ENCODE data around the gene CPZ. TPM values are rescaled to one million over a fixed set of nuclear protein-coding genes. Genes with fewer than 3 reads are reported as not detected.
"Not testable (repeated sequence)": the region's sequence is repeated elsewhere in the genome, so short reads cannot be mapped to it uniquely, and the experiment has no call there.

Gene CPZ
- total RNA-seq, 1 donor from 2014 or later, result 3.5 TPM

- Histone ChIP-seq H3K36me3 (no peaks in the 10 kb centered on the region), H3K9me3 (no peaks in the 10 kb centered on the region), H3K4me3 (no peak overlapping the region), H3K4me1 (no peaks in the 10 kb centered on the region), H3K27ac (no peak overlapping the region), H3K27me3 (no peaks in the 10 kb centered on the region)
- intact Hi-C loops (cut with DNase I), result no loop called here
- TF ChIP-seq CTCF (IDR thresholded peaks at IDR 0.05), result no peak
- DNase-seq (ENCODE audit: low spot score in 2 of 2), result no peak
These were observed 24.3 kb downstream of the CPZ start for GRCh38 chr4:8616831-8617230.

- intact Hi-C loops (cut with DNase I), result no loop called here
- no peak for DNase-seq (ENCODE audit: low spot score in 2 of 2)
These were observed 25.0 kb downstream of the CPZ start for GRCh38 chr4:8617486-8618040.

GRCh38 chr4:8618421-8618820 lies 25.9 kb downstream of the CPZ start:
- H3K27me3 ChIP-seq, result no peaks in the 10 kb centered on the region
- H3K4me3 ChIP-seq, result no peak overlapping the region
- no peak for DNase-seq (ENCODE audit: low spot score in 2 of 2)
- H3K27ac ChIP-seq, result no peak overlapping the region
- no peaks in the 10 kb centered on the region for H3K4me1 ChIP-seq
- H3K36me3 ChIP-seq, result no peaks in the 10 kb centered on the region
- intact Hi-C loops (cut with DNase I), result no loop called here
- no peaks in the 10 kb centered on the region for H3K9me3 ChIP-seq
- TF ChIP-seq CTCF (IDR thresholded peaks at IDR 0.05), result no peak

More at GRCh38 chr4:8617486-8618040, 25.0 kb downstream of the CPZ start:
- Histone ChIP-seq H3K27me3 (no peaks in the 10 kb centered on the region), H3K4me3 (no peak overlapping the region), H3K27ac (no peak overlapping the region), H3K9me3 (no peaks in the 10 kb centered on the region), H3K36me3 (no peaks in the 10 kb centered on the region), H3K4me1 (no peaks in the 10 kb centered on the region)
- no peak for TF ChIP-seq CTCF (IDR thresholded peaks at IDR 0.05)

- Histone ChIP-seq H3K36me3 (no peaks in the 10 kb centered on the region), H3K4me3 (no peak overlapping the region), H3K4me1 (no peaks in the 10 kb centered on the region), H3K27ac (no peak overlapping the region), H3K27me3 (no peaks in the 10 kb centered on the region), H3K9me3 (no peaks in the 10 kb centered on the region)
- TF ChIP-seq CTCF (IDR thresholded peaks at IDR 0.05), result no peak
- intact Hi-C loops (cut with DNase I), result no loop called here
- DNase-seq (ENCODE audit: low spot score in 2 of 2), result no peak
These were observed 26.6 kb downstream of the CPZ start for GRCh38 chr4:8618961-8619720.

GRCh38 chr4:8621135-8621534 lies 28.6 kb downstream of the CPZ start:
- DNase-seq (ENCODE audit: low spot score in 2 of 2); H3K36me3 ChIP-seq; H3K4me1 ChIP-seq; H3K27me3 ChIP-seq; H3K27ac ChIP-seq; intact Hi-C loops (cut with DNase I); H3K9me3 ChIP-seq; H3K4me3 ChIP-seq: not testable (repeated sequence)

GRCh38 chr4:8624601-8625272 lies 32.2 kb downstream of the CPZ start:
- H3K27me3 ChIP-seq; H3K4me1 ChIP-seq; H3K36me3 ChIP-seq; H3K9me3 ChIP-seq; intact Hi-C loops (cut with DNase I); H3K27ac ChIP-seq; H3K4me3 ChIP-seq; DNase-seq (ENCODE audit: low spot score in 2 of 2): not testable (repeated sequence)

GRCh38 chr4:8630240-8630905 lies 37.8 kb downstream of the CPZ start:
- intact Hi-C loops (cut with DNase I); H3K36me3 ChIP-seq; H3K9me3 ChIP-seq; DNase-seq (ENCODE audit: low spot score in 2 of 2); H3K4me3 ChIP-seq; H3K27ac ChIP-seq; H3K27me3 ChIP-seq; H3K4me1 ChIP-seq: not testable (repeated sequence)

- H3K4me1 ChIP-seq; H3K9me3 ChIP-seq; H3K27ac ChIP-seq; H3K27me3 ChIP-seq; DNase-seq (ENCODE audit: low spot score in 2 of 2); H3K36me3 ChIP-seq; H3K4me3 ChIP-seq; intact Hi-C loops (cut with DNase I): not testable (repeated sequence)
These were observed 39.3 kb downstream of the CPZ start for GRCh38 chr4:8631896-8632295.

GRCh38 chr4:8634773-8635172 lies 42.2 kb downstream of the CPZ start:
- DNase-seq (ENCODE audit: low spot score in 2 of 2); H3K36me3 ChIP-seq; H3K4me3 ChIP-seq; H3K9me3 ChIP-seq; intact Hi-C loops (cut with DNase I); H3K4me1 ChIP-seq; H3K27ac ChIP-seq; H3K27me3 ChIP-seq: not testable (repeated sequence)

All from ascending aorta (tissue), 2 donors.